Mononuclear cell (primary cell): ENCODE measurements around the gene SLC16A9. TPM values are rescaled to one million over a fixed set of nuclear protein-coding genes. Genes with fewer than 3 reads are reported as not detected.

Experiments used
- H3K27me3 ChIP-seq: 2 replicates; pipeline ENCODE4 v1.6.0; 2011; ENCODE audit warnings: low read length, control low read depth; ENCODE audit not compliant: insufficient read depth
- H3K4me1 ChIP-seq: 2 replicates; pipeline ENCODE4 v1.5.1; 2011; ENCODE audit warnings: mild to moderate bottlenecking, low read length, control low read depth; ENCODE audit not compliant: insufficient read depth
- H3K4me3 ChIP-seq: 2 replicates; pipeline ENCODE4 v1.5.1; 2011; ENCODE audit warnings: mild to moderate bottlenecking, low read length, moderate library complexity
- H3K9me3 ChIP-seq: 2 replicates; pipeline ENCODE4 v1.5.1; 2011; ENCODE audit warnings: low read depth, mild to moderate bottlenecking, control low read depth, low read length
- total RNA-seq: library from RNA; depleted of rRNA; stranded (reverse); fragments of >200 nt; gene quantifications from one replicate; pipeline ENCODE4 v1.2.3, GENCODE V29; 2012

Gene SLC16A9
- total RNA-seq, 1 donor, result not detected

DNA sequence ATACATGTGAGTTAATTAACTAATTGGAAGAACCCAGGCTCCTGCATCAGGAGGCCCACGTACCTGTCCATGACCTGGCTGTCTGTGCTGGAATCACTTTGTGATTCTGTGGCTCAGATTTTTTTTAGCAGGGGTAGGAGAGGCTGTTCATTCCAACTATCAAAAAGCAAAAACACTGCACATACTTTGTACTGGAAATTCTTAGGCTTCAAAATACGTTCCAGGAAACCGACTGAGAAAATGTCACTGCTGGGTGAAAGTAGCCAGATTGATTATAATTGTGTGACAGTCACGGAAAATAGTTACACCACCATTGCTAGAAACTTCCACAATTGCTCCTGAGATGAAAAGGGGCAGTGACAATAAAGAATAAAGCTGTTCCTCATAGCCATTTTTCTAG, 91.0 kb downstream of the SLC16A9 start:
- H3K27me3 ChIP-seq, result no peaks in the 10 kb centered on the region
- no peak overlapping the region for H3K4me3 ChIP-seq
- H3K9me3 ChIP-seq, result no peaks in the 10 kb centered on the region
- H3K4me1 ChIP-seq, result no peaks in the 10 kb centered on the region

DNA sequence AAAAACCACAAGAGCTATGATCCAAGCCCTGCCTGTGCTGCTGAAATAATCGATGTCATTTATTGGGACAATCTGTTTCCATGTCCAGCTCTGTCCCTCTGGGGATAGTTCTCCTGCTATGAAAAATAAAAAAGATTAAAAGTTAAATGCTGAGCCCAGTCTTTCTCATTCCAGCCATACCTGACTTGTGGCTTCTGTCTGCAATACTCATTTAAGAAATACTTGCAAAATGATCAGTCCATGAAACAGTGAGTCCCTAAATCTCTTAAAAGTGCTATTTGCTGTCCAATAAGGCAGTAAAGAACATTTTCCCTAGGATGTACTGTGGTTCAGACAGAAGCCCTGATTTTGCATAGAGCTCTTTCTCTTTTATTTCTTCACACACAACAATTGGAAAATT, 91.7 kb downstream of the SLC16A9 start:
- H3K4me3 ChIP-seq, result no peak overlapping the region
- H3K4me1 ChIP-seq, result no peaks in the 10 kb centered on the region
- no peaks in the 10 kb centered on the region for H3K9me3 ChIP-seq
- H3K27me3 ChIP-seq, result no peaks in the 10 kb centered on the region

DNA sequence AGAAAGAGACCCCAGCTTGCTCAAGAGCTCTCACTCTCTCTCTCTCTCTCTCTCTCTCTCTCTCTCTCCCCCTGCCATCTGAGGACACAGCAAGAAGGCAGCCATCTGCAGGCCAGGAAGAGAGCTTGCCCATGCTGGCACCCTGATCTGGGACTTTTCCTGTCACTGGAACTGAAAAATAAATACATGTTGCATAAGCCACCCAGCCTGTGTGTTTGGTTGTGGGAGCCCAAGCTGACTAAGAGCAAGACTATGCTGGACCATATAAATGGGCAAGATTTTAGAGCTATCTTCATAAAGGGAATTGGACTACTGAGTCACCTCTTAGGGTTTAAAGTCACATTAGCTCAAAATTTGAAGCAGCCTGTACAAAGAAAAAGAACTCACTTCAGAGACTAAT, 98.6 kb downstream of the SLC16A9 start:
- no peak overlapping the region for H3K4me3 ChIP-seq
- H3K9me3 ChIP-seq, result no peaks in the 10 kb centered on the region
- H3K4me1 ChIP-seq, result no peaks in the 10 kb centered on the region
- H3K27me3 ChIP-seq, result no peaks in the 10 kb centered on the region

DNA sequence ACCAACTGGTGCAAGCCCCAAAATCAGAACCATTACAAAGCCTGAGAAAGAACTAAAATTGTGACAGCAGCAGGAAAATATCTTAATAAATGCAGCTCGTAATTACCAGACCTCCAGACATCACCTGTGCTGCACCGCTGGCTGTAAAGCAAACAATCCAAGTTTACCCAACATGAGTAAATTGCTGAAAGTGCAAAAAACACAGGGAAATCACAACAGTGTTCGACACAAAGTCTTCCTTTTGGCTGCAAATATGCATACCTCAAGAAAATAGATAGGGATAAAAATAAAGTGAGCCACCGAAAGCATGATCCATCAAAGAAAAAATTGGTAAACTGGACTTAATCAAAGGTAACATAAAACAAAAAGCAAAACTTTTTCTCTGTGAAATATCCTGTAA, 101.7 kb downstream of the SLC16A9 start:
- no peak overlapping the region for H3K4me3 ChIP-seq

DNA sequence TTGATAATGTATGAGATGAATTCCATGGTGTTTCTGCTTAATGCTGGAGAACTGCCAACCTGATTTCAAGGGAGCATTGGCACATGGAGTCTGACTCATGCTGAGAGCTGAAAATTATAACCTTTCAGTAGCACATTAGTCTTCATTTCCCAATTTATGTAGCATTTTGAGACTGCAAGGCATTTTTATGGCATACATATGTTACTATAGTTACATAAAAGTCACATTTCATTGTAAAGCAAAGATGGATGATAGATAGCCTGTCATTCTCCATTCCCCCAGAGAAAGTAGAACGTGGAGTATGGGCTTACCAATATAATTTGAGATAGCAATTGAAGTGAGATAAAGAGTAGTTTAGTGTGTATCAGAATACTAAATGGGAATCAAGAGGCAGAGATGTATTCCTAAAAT, 103.1 kb downstream of the SLC16A9 start:
- H3K9me3 ChIP-seq, result no peaks in the 10 kb centered on the region
- H3K4me1 ChIP-seq, result no peaks in the 10 kb centered on the region
- H3K4me3 ChIP-seq, result no peak overlapping the region
- no peaks in the 10 kb centered on the region for H3K27me3 ChIP-seq

More for the DNA sequence above, 101.7 kb downstream of the SLC16A9 start:
- Histone ChIP-seq H3K4me1 (no peaks in the 10 kb centered on the region), H3K9me3 (no peaks in the 10 kb centered on the region), H3K27me3 (no peaks in the 10 kb centered on the region)

DNA sequence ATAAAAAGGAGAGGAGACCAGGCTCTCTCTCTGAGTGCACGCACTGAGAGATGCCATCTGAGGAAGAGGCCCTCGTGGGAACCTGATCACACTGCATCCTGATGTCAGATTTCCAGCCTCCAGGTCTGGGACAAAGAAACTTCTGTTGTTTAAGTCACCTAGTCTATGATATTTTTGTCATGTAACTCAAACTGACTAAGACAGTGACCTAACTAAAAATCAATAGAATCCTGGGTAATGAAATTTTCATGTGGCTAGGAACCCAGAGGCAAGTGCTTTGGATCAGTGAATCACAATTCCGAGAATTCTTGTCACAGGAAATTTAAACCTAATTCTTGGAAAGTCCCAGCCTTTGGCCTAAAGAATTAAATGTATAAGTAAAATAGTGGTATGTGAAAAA, 107.7 kb downstream of the SLC16A9 start:
- no peak overlapping the region for H3K4me3 ChIP-seq
- H3K9me3 ChIP-seq, result no peaks in the 10 kb centered on the region
- no peaks in the 10 kb centered on the region for H3K27me3 ChIP-seq
- H3K4me1 ChIP-seq, result no peaks in the 10 kb centered on the region

Other genes with a start within 250 kb of the SLC16A9 start
- gene MRLN, start 43.6 kb upstream of the SLC16A9 start, total RNA-seq, result not detected
- gene CCDC6, start 196.7 kb upstream of the SLC16A9 start, total RNA-seq, result 32.0 TPM